K562 (cell line): ENCODE results near the gene FARP2. TPM values are rescaled to one million over a fixed set of nuclear protein-coding genes. Genes with fewer than 3 reads are reported as not detected.
A peak's percentile ranks its signal among the peaks of the same experiment; 100 is the strongest.
"Not testable (repeated sequence)": the region's sequence is repeated elsewhere in the genome, so short reads cannot be mapped to it uniquely, and the experiment has no call there.

Source experiments
- ATAC-seq: fragments of 200-7000 bp; cut with Tn5 transposase; 3 replicates; pipeline ENCODE4 v1.9.1; 2020; ENCODE audit warnings: moderate library complexity
- BruUV-seq: library from RNA; stranded (reverse); fragments of 400-500 nt; replicated peaks from 2 replicates; lab custom pipeline; 2021; lab: Mats Ljungman, UMichigan
- CTCF ChIA-PET: fragments of 300-600 bp; formaldehyde crosslinking; extraction: SDS; loops from one replicate; lab custom pipeline; 2021; ENCODE audit warnings: low intra/inter-chr PET ratio; lab: Yijun Ruan, JAX
- POLR2A ChIA-PET: fragments of 300-600, 350-650 bp; sonication (Branson Sonifier 250); formaldehyde crosslinking; extraction: SDS; loops from one replicate; lab custom pipeline; 2021; ENCODE audit warnings: antibody characterized with exemption, inconsistent platforms; lab: Yijun Ruan, JAX
- DNase-seq, 4 experiments: peaks; one replicate each; pipeline versions ENCODE4 v3.0.0 to v3.0.0-alpha.2; 2011 to 2018; ENCODE audit warnings: low spot score in 3 of 4, mixed read lengths in 3 of 4; ENCODE audit errors: extremely low read depth in 1 of 4
- FAIRE-seq: peaks from 2 replicates; lab custom pipeline; 2011; peaks lifted over from hg19 to GRCh38; lab: Jason Lieb, UNC
- H2AFZ ChIP-seq: 2 replicates; pipeline ENCODE4 v1.6.0; 2011; ENCODE audit warnings: low read depth, low read length, control low read depth, inconsistent platforms
- H3K27ac ChIP-seq: fragments of 200-600 bp; 3 replicates; pipeline ENCODE4 v1.8.0; 2011; ENCODE audit warnings: low read depth, mild to moderate bottlenecking, control low read depth, inconsistent platforms, low read length, moderate library complexity, mixed read lengths; ENCODE audit errors: extremely low read depth
- H3K27me3 ChIP-seq, 2 experiments: fragments of 300-600 bp in 1 of 2; 2 replicates in 1 of 2; 3 replicates in 1 of 2; pipeline versions ENCODE4 v1.6.0 to v1.8.0; 2011; ENCODE audit warnings: inconsistent platforms in 2 of 2, low read length in 2 of 2, mild to moderate bottlenecking in 1 of 2, mixed read lengths in 1 of 2, moderate library complexity in 1 of 2; ENCODE audit not compliant: control insufficient read depth in 2 of 2, insufficient read depth in 2 of 2
- H3K36me3 ChIP-seq: fragments of 300-600 bp; 3 replicates; pipeline ENCODE4 v1.8.0; 2011; ENCODE audit warnings: mild to moderate bottlenecking, low read length, inconsistent platforms; ENCODE audit not compliant: control insufficient read depth, insufficient read depth
- H3K4me1 ChIP-seq, 2 experiments: fragments of 200-600 bp in 1 of 2; replicated peaks in 1 of 2; 2 replicates in 1 of 2; 3 replicates in 1 of 2; pipeline versions ENCODE4 v1.5.1 to v1.8.0; 2011; ENCODE audit warnings: inconsistent platforms in 2 of 2, low read length in 2 of 2, mild to moderate bottlenecking in 1 of 2, mixed read lengths in 1 of 2, moderate library complexity in 1 of 2; ENCODE audit not compliant: control insufficient read depth in 2 of 2, insufficient read depth in 2 of 2
- H3K4me2 ChIP-seq: 2 replicates; pipeline ENCODE4 v1.6.1; 2011; ENCODE audit warnings: low read length, control low read depth, inconsistent platforms, mixed read lengths; ENCODE audit not compliant: insufficient read depth
- H3K4me3 ChIP-seq: fragments of 200-600 bp; sonication (generic), shearing (Covaris generic); 2 replicates; pipeline ENCODE4 v1.5.1; 2016; ENCODE audit warnings: control low read depth, inconsistent platforms
- H3K79me2 ChIP-seq: fragments of 200-600 bp; 3 replicates; pipeline ENCODE4 v1.8.0; 2011; ENCODE audit warnings: low read length, inconsistent platforms; ENCODE audit not compliant: control insufficient read depth, insufficient read depth
- H3K9ac ChIP-seq, 2 experiments: 2 replicates each; pipeline versions ENCODE4 v1.6.0 to v1.6.1; 2011; ENCODE audit warnings: low read depth in 2 of 2, low read length in 2 of 2, control low read depth in 1 of 2, inconsistent platforms in 1 of 2, mild to moderate bottlenecking in 1 of 2, mixed read lengths in 1 of 2; ENCODE audit not compliant: insufficient read depth in 1 of 2
- H3K9me1 ChIP-seq: one replicate; pipeline ENCODE4 v1.6.0; 2011; ENCODE audit warnings: inconsistent platforms, mild to moderate bottlenecking, low read length, moderate library complexity; ENCODE audit not compliant: control insufficient read depth, insufficient read depth
- H3K9me3 ChIP-seq: replicated peaks from 2 replicates; pipeline ENCODE4 v1.5.1; 2011; ENCODE audit warnings: low read depth, low read length, inconsistent platforms; ENCODE audit not compliant: control insufficient read depth, insufficient read depth
- H4K20me1 ChIP-seq: replicated peaks from 2 replicates; pipeline ENCODE4 v1.6.1; 2011; ENCODE audit warnings: low read length, inconsistent platforms, mixed read lengths; ENCODE audit not compliant: control insufficient read depth, insufficient read depth
- PRDM10 ChIP-seq: fragments of 450-650 bp; IDR thresholded peaks from 2 replicates; pipeline ENCODE4 v1.6.1; 2018; ENCODE audit not compliant: partially characterized antibody
- WGBS: fragments of 100-300 bp; shearing (Covaris generic); methylation state at CpG from one replicate; pipeline ENCODE4 v1.1.6; 2016; ENCODE audit warnings: low coverage, mixed read lengths; ENCODE audit not compliant: insufficient coverage; ENCODE audit errors: missing lambda C conversion rate; 5-methylcytosine and 5-hydroxymethylcytosine counted together
- in situ Hi-C: fragments of 300-500 bp; cut with MboI; formaldehyde crosslinking; loops from 4 replicates; pipeline ENCODE4 v1.15.0; 2018; ENCODE audit warnings: inconsistent platforms, mixed read lengths
- intact Hi-C: fragments of 100-400 bp; cut with micrococcal nuclease; formaldehyde crosslinking; loops from 2 replicates; pipeline ENCODE4 v1.14.2; 2022
- polyA plus RNA-seq, 8 experiments: library from polyadenylated mRNA; depleted of rRNA in 4 of 8; stranded (reverse) in 5 of 8; unstranded in 3 of 8; fragments of >200 nt; fragmentation: Nextera tagmentation in 2 of 8; fragmentation: Illumina TruSeq in 1 of 8; extraction: Ambion mirVana in 2 of 8; extraction: Trizol in 1 of 8; gene quantifications; 2 replicates each; pipeline versions ENCODE4 v1.2.1 to v1.2.3, GENCODE V29; 2011 to 2014; ENCODE audit warnings: inconsistent platforms in 1 of 8, missing spikeins in 1 of 8
- total RNA-seq, 7 experiments: library from RNA; depleted of rRNA in 6 of 7; stranded (reverse); fragments of >200 nt in 6 of 7; fragmentation: Illumina TruSeq in 2 of 7; extraction: Trizol in 2 of 7; gene quantifications; 2 replicates each; pipeline versions ENCODE4 v1.2.1 to v1.2.3, GENCODE V29; 2011 to 2021; ENCODE audit warnings: low replicate concordance in 1 of 7

The FARP2 gene
- total and polyA plus RNA-seq, 9 of the 15 experiments (the other 6 are each of a cell fraction or from before 2014, with no cell fraction given), result 4.1 to 38.1 (median 21.1) TPM

GRCh38 chr2:241505781-241506201 is 149.7 kb downstream of the FARP2 start (continued):
- no peak for TF ChIP-seq PRDM10

- Histone ChIP-seq H3K36me3 (peaks cover 22% of the 10 kb centered on the region; the same call in 2 of the 3 replicates), H3K79me2 (peaks cover 52% of the 10 kb centered on the region), H3K4me3 (peak overlapping the region; percentile 75; the same call in 1 of the 2 replicates), H3K4me1 (peaks cover 13 to 39% of the 10 kb centered on the region in 2 experiments; a peak in 4 of 5 replicates), H3K9ac (peak overlapping the region in 1 of 2 experiments; percentile 85; a peak in 1 of 4 replicates)
- ATAC-seq, H3K9me1 ChIP-seq, BruUV-seq, H2AFZ ChIP-seq, H3K27me3 ChIP-seq, DNase-seq, FAIRE-seq, H3K27ac ChIP-seq, intact Hi-C loops, H3K9me3 ChIP-seq, CTCF ChIA-PET, in situ Hi-C loops, H4K20me1 ChIP-seq, H3K4me2 ChIP-seq: not testable (repeated sequence)
- 86% methylated on average over 10 of the region's 11 CpGs for WGBS
- POLR2A ChIA-PET, result interaction anchor here (0.7 to 2.0 kb wide), 3 partner anchors 14 to 37 kb away, joined by 3 to 4 read pairs (median 3); no protein-coding TSS in a partner anchor
Observed at GRCh38 chr2:241506317-241506716, 150.2 kb downstream of the FARP2 start.
